ENCODE data around the gene NMNAT2.

DNA sequence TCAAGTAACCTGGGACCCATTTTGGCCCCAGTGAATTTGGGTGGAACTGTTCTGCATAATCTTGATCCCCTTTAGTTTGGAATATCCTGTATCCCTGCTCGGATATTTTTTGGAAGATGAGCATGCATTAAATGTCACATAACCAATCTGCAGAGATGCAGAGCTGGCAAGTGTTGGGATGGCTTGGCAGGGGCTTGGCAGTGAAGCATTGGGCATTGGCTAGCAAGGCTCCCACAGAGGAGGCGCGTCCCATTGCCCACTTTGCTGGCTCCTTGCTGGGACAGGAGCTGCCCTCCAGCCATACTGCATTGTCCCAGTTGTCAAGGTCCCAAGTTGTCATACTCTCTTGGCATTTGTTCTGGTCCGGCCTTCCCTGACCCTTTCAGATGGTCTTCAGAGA, 202.2 kb downstream of the NMNAT2 start:
- TF ChIP-seq EZH2 (IDR thresholded peaks at IDR 0.05; ENCODE audit: insufficient read depth, poor library complexity, severe bottlenecking), result no peak
- TF ChIP-seq EZH2phosphoT487 (IDR thresholded peaks at IDR 0.05; ENCODE audit: insufficient read depth, low read depth), result no peak

All from GM23248 (cell line).